GM18498 (cell line): ENCODE data around the gene USP36.

Experiments used
- ATAC-seq: cut with Tn5 transposase; IDR thresholded peaks from one replicate; pipeline ENCODE4 v1.9.1; 2021; ENCODE audit warnings: mild to moderate bottlenecking, moderate library complexity; ENCODE audit not compliant: unreplicated experiment

The USP36 gene

DNA sequence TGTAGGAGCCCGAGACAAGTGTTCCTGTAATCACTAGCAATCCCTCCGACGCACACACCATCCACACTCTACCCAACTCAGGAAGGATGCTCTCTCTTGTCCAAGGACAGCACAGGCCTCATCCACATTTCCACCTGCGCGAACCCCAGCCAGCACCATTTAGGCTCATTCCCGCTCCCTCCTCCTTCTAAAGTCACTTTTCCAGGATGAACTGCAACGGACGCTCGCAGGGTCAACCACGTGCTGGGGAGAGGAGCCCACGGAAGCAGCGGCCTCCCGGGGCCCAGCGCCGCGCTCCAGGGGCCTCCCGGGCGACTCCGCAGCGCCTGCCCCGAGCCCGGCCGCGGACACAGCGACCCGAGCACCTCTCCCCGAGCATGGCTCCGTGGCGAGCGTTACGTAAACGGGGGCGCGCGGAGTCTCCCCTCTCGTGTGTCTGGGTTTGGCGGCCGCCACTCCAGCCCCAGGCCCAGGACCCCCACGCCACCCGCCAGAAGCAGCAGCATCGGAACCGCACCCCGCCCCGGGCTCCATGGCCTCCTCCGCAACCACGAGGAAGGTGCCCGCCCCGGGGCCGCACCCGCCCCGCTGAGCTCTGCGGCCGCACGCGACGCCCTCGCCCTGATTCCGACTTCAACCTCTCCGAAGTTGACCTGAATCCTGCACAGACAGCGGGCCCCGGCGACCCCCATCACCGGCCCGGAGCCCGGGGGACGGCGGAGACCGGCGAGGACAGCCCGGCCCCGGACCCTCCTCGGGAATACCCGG is 668 bp downstream of the USP36 start:
- ATAC-seq = peak; percentile 16

- no peak for ATAC-seq
Observed at GRCh38 chr17:78839235-78839761, 1.3 kb downstream of the USP36 start.

- ATAC-seq = no peak
Observed at GRCh38 chr17:78838574-78839005, 2.0 kb downstream of the USP36 start.

DNA sequence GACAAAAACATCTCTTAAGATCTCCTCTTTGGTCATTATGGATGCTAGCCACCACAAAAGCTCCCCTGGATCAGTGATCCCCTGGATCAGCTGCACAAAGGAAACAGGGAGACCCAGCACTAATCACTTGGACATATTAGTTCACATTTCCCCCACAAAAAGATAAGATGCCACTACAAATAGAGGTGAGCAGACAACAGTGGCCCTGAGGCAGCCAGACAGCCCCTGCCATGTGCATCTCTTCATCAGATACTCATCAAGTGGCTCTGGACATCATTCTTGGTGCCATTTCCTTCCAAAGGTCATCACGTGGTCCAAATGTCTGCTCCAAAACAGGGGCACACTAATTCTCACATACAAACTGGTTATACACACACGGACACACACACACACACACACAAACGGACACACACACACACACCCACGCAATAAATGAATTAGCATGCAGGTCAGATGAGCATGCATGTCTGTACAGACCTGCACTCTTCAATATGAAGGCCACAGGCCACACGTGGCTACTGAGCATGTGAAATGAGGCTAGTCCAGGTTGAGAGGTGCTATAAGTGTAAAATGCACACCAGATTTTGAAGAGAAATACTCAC is 4.1 kb downstream of the USP36 start:
- ATAC-seq = no peak

DNA sequence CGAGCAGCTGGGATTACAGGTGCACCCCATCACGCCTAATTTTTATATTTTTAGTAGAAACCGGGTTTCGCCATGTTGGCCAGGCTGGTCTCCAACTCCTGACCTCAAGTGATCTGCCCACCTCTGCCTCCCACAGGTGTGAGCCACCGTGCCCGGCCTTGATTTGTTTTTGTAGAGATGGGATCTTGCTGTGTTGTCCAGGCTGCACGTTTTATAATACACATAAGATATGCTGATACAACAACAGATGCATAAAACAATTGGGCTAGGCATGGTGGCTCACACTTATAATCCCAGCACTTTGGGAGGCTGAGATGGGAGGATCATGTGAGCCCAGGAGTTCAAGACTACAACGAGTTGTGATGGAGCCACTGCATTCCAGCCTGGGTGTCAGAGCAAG is 6.0 kb downstream of the USP36 start:
- no peak for ATAC-seq

DNA sequence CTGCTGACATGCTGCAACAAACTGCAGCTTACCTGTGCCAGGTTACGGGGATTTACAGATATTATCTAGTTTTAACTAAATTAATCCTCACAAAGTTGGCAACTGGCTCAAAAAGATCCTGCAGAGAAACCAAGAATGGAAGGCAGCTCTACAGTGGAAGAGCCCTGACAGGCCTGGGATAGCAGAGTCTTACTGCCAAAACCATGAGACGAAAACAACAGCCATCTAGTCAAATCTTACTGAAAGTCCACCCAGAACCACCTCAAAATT is 8.1 kb downstream of the USP36 start:
- ATAC-seq = no peak

GRCh38 chr17:78831688-78832540 is 8.7 kb downstream of the USP36 start:
- no peak for ATAC-seq

DNA sequence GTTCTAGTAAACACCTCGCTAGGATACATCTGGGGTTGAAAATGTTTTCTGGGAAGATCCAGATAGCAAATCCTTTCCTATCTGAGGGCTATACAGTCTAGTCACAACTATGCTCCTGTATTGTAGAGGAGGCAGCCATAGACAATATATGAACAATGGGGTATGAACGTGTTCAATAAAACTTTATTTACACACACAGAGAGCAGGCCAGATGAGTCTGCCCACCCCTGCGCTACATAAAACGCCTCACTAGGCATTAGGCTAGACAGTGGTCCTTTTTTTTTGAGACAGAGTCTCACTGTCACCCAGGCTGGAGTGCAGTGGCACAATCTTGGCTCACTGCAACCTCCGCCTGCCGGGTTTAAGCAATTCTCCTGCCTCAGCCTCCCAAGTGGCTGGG is 11.1 kb downstream of the USP36 start:
- ATAC-seq = no peak

DNA sequence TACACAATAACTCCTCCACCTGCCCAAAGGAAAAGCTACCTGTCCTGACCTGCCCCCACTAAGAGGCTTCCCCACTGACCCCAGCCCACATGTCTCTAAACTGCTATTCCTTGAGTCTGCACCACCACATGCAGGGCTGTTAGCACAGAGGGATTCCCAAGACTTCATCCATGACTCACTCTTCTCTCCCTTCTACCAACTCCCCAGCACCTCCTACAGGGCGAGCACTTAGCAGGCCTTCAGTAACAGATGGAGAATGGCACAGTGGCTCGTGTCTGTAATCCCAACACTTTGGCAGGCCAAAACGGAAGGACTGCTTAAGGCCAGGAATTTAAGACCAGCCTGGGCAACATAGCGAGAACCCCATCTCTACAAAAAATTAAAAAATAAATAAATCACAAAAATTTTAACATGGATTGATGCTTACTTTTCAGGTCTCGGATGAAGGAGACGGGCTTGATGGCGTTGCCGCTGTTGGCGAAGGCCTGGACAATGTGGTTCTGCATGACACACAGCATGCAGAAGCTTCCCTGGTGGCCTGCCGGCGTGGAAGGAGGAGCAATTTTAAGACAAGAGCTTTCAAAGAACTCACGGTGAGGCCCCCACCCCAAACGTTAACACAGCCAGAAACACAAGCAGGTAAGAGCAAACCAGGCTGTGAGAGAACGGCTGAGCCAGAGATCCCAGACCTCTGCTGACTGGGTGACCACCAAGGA is 12.0 kb downstream of the USP36 start:
- no peak for ATAC-seq

DNA sequence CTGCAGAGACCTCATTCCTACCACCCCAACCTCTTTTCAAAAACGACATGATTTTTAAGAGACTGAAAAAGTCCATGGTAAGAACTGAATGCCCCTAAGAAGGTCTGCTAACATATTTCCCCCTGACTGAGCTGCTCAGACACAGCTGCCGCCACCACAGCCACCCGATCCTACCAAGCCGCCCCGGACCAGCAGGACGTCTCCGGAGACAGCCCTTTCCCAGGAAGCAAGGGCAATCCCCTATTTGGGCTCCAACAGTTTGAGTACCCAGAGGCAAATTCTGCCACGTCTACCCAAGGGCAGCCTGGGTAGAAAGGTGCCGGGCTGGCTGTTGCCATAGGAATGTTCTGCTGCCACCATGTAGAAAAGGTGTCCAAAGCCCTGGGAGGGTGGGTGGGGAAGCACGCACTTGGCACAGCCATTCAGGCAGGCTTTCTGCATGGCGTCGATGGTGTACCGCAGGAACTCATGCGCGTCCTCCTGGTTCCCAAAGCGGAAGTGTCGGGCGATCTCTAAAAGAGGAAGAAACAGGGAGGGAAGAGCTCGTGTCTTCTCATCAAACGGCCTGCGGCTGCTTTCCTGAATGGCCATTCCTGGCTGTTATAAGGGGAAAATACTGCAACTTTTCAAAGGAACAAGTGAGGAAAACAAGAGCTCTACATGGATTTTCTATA is 13.6 kb downstream of the USP36 start:
- no peak for ATAC-seq

DNA sequence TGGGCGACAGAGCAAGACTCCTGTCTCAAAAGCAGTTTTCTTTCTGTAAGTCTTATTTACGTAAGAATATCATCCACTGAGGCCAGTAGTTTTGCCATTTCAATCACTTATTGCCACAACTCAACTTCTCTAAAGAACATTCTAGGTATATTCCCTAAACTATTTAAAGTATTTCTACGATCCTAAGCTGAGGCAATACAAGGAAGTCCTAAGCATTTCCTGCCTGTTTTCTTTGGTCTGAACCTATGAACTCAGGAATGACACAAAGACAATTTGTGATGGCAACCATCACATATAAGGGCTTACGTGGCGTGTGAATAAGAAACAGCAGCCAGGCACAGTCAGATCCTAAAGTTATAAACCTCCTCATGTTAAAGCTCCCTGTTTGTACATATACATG is 14.2 kb downstream of the USP36 start:
- ATAC-seq = no peak

DNA sequence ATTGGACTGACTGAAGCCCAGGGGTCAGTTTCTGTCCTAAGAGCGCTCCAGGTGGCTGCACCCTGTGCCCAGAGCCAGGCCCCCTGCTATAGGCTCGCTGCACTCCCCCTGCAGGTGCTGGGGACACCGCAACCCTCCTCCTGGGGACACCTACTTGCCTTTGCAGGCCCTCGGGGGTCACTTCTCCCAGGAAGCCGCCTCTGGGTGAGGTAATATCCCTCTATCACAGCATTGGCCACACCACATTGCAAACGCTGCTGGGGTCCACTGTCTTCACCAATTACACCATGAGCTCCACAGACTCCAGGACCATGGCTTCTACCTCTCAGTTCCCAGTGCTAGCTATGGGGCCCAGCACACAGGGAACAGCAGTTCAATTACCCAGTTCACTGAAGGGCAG is 14.9 kb downstream of the USP36 start:
- ATAC-seq = no peak

- ATAC-seq = no peak
Observed at GRCh38 chr17:78824240-78824639, 16.4 kb downstream of the USP36 start.

GRCh38 chr17:78823282-78824046 is 17.1 kb downstream of the USP36 start:
- ATAC-seq = no peak

- ATAC-seq = no peak
Observed at GRCh38 chr17:78822552-78822951, 18.1 kb downstream of the USP36 start.

GRCh38 chr17:78821961-78822360 is 18.7 kb downstream of the USP36 start:
- no peak for ATAC-seq

DNA sequence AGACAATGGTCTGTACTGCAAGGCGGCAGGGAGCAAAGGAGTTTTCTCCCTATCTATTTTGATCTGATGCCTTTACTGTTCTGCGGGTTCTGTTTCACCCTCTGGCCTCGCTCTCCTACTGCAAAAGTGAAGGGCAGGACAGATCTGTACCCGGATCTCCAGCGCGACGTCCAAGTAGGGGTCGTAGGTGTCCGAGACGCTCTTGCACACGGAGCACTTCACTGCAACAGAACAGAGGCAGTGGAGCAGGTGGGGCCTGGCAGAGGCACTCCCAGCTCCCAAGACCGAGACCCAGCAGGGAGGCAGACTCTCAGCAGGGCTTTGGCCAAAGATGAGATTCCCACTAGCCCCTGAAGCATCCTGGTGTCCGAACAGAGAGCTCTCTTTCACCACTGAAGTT is 19.8 kb downstream of the USP36 start:
- ATAC-seq = no peak

GRCh38 chr17:78819806-78820792 is 20.5 kb downstream of the USP36 start:
- no peak for ATAC-seq

- ATAC-seq = no peak
Observed at GRCh38 chr17:78819402-78819801, 21.2 kb downstream of the USP36 start.
